HEK293 (cell line): ENCODE results near the gene HYKK.

ENCODE experiments used
- KLF16 ChIP-seq: fragments of 450-650 bp; formaldehyde crosslinking; IDR thresholded peaks from 2 replicates; pipeline ENCODE4 v1.5.1; 2017; ENCODE audit warnings: missing biosample characterization, missing genetic modification characterization
- KLF9 ChIP-seq: fragments of 450-650 bp; formaldehyde crosslinking; IDR thresholded peaks from 2 replicates; pipeline ENCODE4 v1.5.1; 2016; ENCODE audit warnings: missing biosample characterization, missing genetic modification characterization, low read depth
- OSR2 ChIP-seq: fragments of 450-650 bp; formaldehyde crosslinking; IDR thresholded peaks from 2 replicates; pipeline ENCODE4 v1.5.1; 2016; ENCODE audit warnings: missing biosample characterization, missing genetic modification characterization
- RBAK ChIP-seq: fragments of 450-650 bp; formaldehyde crosslinking; IDR thresholded peaks from 2 replicates; pipeline ENCODE4 v1.5.1; 2016; ENCODE audit warnings: missing biosample characterization, missing genetic modification characterization
- ZBTB7A ChIP-seq: fragments of 450-650 bp; formaldehyde crosslinking; IDR thresholded peaks from 2 replicates; pipeline ENCODE4 v1.5.1; 2016; ENCODE audit warnings: low read depth, missing biosample characterization, missing genetic modification characterization
- ZFP3 ChIP-seq: fragments of 450-650 bp; formaldehyde crosslinking; IDR thresholded peaks from 2 replicates; pipeline ENCODE4 v1.5.1; 2016; ENCODE audit warnings: low read depth, missing biosample characterization, missing genetic modification characterization
- ZFP41 ChIP-seq: fragments of 450-650 bp; formaldehyde crosslinking; IDR thresholded peaks from 2 replicates; pipeline ENCODE4 v1.5.1; 2016; ENCODE audit warnings: missing biosample characterization, missing genetic modification characterization, borderline replicate concordance
- ZNF138 ChIP-seq: fragments of 450-650 bp; formaldehyde crosslinking; IDR thresholded peaks from 2 replicates; pipeline ENCODE4 v1.5.1; 2016; ENCODE audit warnings: missing biosample characterization, missing genetic modification characterization, borderline replicate concordance
- ZNF155 ChIP-seq: fragments of 450-650 bp; formaldehyde crosslinking; IDR thresholded peaks from 2 replicates; pipeline ENCODE4 v1.5.1; 2016; ENCODE audit warnings: missing biosample characterization, missing genetic modification characterization
- ZNF157 ChIP-seq: fragments of 450-650 bp; formaldehyde crosslinking; IDR thresholded peaks from 2 replicates; pipeline ENCODE4 v1.5.1; 2016; ENCODE audit warnings: missing biosample characterization, missing genetic modification characterization
- ZNF239 ChIP-seq: fragments of 450-650 bp; formaldehyde crosslinking; IDR thresholded peaks from 2 replicates; pipeline ENCODE4 v1.5.1; 2016; ENCODE audit warnings: missing biosample characterization, missing genetic modification characterization
- ZNF341 ChIP-seq: fragments of 450-650 bp; formaldehyde crosslinking; IDR thresholded peaks from 2 replicates; pipeline ENCODE4; 2016; ENCODE audit warnings: low read depth, missing biosample characterization, missing genetic modification characterization
- ZNF473 ChIP-seq: fragments of 450-650 bp; formaldehyde crosslinking; IDR thresholded peaks from 2 replicates; pipeline ENCODE4 v1.5.1; 2017; ENCODE audit warnings: missing biosample characterization, missing genetic modification characterization
- ZNF555 ChIP-seq: fragments of 450-650 bp; formaldehyde crosslinking; conservative IDR thresholded peaks from 2 replicates; pipeline ENCODE4 v1.5.1; 2017; ENCODE audit warnings: missing biosample characterization, mild to moderate bottlenecking, missing genetic modification characterization, inconsistent platforms
- ZNF600 ChIP-seq: fragments of 450-650 bp; formaldehyde crosslinking; IDR thresholded peaks from 2 replicates; pipeline ENCODE4 v1.5.1; 2016; ENCODE audit warnings: missing biosample characterization, missing genetic modification characterization
- ZNF629 ChIP-seq: fragments of 450-650 bp; formaldehyde crosslinking; IDR thresholded peaks from 2 replicates; pipeline ENCODE4 v1.5.1; 2017; ENCODE audit warnings: missing biosample characterization, missing genetic modification characterization
- ZNF768 ChIP-seq: fragments of 450-650 bp; formaldehyde crosslinking; IDR thresholded peaks from 2 replicates; pipeline ENCODE4 v1.5.1; 2018; ENCODE audit warnings: missing biosample characterization, mild to moderate bottlenecking, missing genetic modification characterization
- ZNF830 ChIP-seq: fragments of 450-650 bp; IDR thresholded peaks from 2 replicates; pipeline ENCODE4 v1.5.0; 2018; ENCODE audit warnings: missing biosample characterization, missing genetic modification characterization, low read depth, mild to moderate bottlenecking, moderate library complexity
- TF ChIP-seq, protein P1 (sequence below): fragments of 450-650 bp; formaldehyde crosslinking; IDR thresholded peaks from 2 replicates; pipeline ENCODE4 v1.5.1; 2016; ENCODE audit warnings: missing biosample characterization, missing genetic modification characterization, borderline replicate concordance
- TF ChIP-seq, protein P2 (sequence below): fragments of 450-650 bp; formaldehyde crosslinking; IDR thresholded peaks from 2 replicates; pipeline ENCODE4 v1.5.1; 2016; ENCODE audit warnings: missing biosample characterization, missing genetic modification characterization, borderline replicate concordance
- TF ChIP-seq, protein P3 (sequence below): fragments of 450-650 bp; IDR thresholded peaks from 2 replicates; pipeline ENCODE4 v1.5.1; 2018; ENCODE audit warnings: missing biosample characterization, missing genetic modification characterization
- TF ChIP-seq, protein P4 (sequence below): fragments of 450-650 bp; formaldehyde crosslinking; IDR thresholded peaks from 2 replicates; pipeline ENCODE4 v1.5.1; 2016; ENCODE audit warnings: missing biosample characterization, missing genetic modification characterization
- TF ChIP-seq, protein P5 (sequence below): fragments of 450-650 bp; formaldehyde crosslinking; IDR thresholded peaks from 2 replicates; pipeline ENCODE4 v1.5.1; 2016; ENCODE audit warnings: missing biosample characterization, missing genetic modification characterization

Gene HYKK

DNA sequence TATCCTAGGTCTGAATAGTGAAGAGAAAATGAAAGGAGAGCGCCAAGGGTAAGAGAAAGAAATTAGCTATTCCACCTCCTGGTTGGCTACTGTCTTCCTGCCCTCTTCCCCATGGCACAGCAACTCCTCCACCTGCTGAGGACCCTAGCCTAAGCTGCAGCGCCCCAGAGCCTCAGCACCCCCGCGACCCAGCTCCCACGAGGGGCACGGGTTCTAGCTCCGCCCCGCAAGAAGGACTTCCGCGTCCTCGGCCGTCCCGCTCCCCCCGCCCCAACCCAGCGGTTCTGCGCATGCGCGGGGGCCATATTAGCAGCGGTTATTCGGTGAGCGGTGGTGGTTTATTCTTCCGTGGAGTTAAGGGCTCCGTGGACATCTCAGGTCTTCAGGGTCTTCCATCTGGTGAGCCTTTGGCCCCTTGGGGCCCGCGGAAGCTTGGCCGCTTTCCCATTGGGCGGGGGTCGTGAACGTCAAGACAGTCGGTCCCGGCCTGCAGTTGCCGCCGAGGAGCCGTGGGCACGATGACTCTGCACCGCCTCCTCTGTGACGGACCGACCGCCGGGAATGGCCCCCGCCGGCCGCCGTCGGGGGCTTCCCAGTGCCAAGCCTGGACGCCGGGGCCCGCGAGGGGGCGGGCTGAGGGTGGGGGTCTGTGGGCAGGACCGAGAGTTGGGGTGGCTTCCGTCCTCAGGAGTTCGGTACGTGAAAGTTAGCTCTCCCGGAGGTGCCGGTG, 32.9 kb downstream of the HYKK start, which contains the start of gene PSMA4 (continued):
- TF ChIP-seq ZNF629 (tag by site-specific recombination): peak; percentile 49; the same call in 1 of the 2 replicates
- no peak for TF ChIP-seq ZNF555 (tag by site-specific recombination)
- TF ChIP-seq OSR2 (tag by site-specific recombination): no peak
- TF ChIP-seq, protein P1, sequence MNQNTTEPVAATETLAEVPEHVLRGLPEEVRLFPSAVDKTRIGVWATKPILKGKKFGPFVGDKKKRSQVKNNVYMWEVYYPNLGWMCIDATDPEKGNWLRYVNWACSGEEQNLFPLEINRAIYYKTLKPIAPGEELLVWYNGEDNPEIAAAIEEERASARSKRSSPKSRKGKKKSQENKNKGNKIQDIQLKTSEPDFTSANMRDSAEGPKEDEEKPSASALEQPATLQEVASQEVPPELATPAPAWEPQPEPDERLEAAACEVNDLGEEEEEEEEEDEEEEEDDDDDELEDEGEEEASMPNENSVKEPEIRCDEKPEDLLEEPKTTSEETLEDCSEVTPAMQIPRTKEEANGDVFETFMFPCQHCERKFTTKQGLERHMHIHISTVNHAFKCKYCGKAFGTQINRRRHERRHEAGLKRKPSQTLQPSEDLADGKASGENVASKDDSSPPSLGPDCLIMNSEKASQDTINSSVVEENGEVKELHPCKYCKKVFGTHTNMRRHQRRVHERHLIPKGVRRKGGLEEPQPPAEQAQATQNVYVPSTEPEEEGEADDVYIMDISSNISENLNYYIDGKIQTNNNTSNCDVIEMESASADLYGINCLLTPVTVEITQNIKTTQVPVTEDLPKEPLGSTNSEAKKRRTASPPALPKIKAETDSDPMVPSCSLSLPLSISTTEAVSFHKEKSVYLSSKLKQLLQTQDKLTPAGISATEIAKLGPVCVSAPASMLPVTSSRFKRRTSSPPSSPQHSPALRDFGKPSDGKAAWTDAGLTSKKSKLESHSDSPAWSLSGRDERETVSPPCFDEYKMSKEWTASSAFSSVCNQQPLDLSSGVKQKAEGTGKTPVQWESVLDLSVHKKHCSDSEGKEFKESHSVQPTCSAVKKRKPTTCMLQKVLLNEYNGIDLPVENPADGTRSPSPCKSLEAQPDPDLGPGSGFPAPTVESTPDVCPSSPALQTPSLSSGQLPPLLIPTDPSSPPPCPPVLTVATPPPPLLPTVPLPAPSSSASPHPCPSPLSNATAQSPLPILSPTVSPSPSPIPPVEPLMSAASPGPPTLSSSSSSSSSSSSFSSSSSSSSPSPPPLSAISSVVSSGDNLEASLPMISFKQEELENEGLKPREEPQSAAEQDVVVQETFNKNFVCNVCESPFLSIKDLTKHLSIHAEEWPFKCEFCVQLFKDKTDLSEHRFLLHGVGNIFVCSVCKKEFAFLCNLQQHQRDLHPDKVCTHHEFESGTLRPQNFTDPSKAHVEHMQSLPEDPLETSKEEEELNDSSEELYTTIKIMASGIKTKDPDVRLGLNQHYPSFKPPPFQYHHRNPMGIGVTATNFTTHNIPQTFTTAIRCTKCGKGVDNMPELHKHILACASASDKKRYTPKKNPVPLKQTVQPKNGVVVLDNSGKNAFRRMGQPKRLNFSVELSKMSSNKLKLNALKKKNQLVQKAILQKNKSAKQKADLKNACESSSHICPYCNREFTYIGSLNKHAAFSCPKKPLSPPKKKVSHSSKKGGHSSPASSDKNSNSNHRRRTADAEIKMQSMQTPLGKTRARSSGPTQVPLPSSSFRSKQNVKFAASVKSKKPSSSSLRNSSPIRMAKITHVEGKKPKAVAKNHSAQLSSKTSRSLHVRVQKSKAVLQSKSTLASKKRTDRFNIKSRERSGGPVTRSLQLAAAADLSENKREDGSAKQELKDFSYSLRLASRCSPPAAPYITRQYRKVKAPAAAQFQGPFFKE (tag by site-specific recombination): no peak
- no peak for TF ChIP-seq RBAK (tag by site-specific recombination)
- no peak for TF ChIP-seq ZBTB7A
- no peak for TF ChIP-seq KLF9 (tag by site-specific recombination)
- no peak for TF ChIP-seq KLF16
- TF ChIP-seq ZNF830 (tag by site-specific recombination): no peak
- TF ChIP-seq ZNF157 (tag by site-specific recombination): no peak
- TF ChIP-seq ZNF138 (tag by site-specific recombination): no peak
- TF ChIP-seq ZNF768: no peak
- peak; percentile 77 for TF ChIP-seq ZNF341 (tag by site-specific recombination)
- TF ChIP-seq, protein P2, sequence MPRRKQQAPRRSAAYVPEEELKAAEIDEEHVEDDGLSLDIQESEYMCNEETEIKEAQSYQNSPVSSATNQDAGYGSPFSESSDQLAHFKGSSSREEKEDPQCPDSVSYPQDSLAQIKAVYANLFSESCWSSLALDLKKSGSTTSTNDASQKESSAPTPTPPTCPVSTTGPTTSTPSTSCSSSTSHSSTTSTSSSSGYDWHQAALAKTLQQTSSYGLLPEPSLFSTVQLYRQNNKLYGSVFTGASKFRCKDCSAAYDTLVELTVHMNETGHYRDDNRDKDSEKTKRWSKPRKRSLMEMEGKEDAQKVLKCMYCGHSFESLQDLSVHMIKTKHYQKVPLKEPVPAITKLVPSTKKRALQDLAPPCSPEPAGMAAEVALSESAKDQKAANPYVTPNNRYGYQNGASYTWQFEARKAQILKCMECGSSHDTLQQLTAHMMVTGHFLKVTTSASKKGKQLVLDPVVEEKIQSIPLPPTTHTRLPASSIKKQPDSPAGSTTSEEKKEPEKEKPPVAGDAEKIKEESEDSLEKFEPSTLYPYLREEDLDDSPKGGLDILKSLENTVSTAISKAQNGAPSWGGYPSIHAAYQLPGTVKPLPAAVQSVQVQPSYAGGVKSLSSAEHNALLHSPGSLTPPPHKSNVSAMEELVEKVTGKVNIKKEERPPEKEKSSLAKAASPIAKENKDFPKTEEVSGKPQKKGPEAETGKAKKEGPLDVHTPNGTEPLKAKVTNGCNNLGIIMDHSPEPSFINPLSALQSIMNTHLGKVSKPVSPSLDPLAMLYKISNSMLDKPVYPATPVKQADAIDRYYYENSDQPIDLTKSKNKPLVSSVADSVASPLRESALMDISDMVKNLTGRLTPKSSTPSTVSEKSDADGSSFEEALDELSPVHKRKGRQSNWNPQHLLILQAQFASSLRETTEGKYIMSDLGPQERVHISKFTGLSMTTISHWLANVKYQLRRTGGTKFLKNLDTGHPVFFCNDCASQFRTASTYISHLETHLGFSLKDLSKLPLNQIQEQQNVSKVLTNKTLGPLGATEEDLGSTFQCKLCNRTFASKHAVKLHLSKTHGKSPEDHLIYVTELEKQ (tag by site-specific recombination): no peak
- TF ChIP-seq ZNF239 (tag by site-specific recombination): no peak
- TF ChIP-seq ZFP41 (tag by site-specific recombination): no peak
- TF ChIP-seq, protein P3, sequence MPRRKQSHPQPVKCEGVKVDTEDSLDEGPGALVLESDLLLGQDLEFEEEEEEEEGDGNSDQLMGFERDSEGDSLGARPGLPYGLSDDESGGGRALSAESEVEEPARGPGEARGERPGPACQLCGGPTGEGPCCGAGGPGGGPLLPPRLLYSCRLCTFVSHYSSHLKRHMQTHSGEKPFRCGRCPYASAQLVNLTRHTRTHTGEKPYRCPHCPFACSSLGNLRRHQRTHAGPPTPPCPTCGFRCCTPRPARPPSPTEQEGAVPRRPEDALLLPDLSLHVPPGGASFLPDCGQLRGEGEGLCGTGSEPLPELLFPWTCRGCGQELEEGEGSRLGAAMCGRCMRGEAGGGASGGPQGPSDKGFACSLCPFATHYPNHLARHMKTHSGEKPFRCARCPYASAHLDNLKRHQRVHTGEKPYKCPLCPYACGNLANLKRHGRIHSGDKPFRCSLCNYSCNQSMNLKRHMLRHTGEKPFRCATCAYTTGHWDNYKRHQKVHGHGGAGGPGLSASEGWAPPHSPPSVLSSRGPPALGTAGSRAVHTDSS (tag by site-specific recombination): no peak
- TF ChIP-seq, protein P4, sequence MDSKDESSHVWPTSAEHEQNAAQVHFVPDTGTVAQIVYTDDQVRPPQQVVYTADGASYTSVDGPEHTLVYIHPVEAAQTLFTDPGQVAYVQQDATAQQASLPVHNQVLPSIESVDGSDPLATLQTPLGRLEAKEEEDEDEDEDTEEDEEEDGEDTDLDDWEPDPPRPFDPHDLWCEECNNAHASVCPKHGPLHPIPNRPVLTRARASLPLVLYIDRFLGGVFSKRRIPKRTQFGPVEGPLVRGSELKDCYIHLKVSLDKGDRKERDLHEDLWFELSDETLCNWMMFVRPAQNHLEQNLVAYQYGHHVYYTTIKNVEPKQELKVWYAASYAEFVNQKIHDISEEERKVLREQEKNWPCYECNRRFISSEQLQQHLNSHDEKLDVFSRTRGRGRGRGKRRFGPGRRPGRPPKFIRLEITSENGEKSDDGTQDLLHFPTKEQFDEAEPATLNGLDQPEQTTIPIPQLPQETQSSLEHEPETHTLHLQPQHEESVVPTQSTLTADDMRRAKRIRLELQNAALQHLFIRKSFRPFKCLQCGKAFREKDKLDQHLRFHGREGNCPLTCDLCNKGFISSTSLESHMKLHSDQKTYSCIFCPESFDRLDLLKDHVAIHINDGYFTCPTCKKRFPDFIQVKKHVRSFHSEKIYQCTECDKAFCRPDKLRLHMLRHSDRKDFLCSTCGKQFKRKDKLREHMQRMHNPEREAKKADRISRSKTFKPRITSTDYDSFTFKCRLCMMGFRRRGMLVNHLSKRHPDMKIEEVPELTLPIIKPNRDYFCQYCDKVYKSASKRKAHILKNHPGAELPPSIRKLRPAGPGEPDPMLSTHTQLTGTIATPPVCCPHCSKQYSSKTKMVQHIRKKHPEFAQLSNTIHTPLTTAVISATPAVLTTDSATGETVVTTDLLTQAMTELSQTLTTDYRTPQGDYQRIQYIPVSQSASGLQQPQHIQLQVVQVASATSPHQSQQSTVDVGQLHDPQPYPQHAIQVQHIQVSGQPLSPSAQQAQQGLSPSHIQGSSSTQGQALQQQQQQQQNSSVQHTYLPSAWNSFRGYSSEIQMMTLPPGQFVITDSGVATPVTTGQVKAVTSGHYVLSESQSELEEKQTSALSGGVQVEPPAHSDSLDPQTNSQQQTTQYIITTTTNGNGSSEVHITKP (tag by site-specific recombination): peak; percentile 93
- TF ChIP-seq ZNF600 (tag by site-specific recombination): peak; percentile 44; the same call in 1 of the 2 replicates
- no peak for TF ChIP-seq ZFP3 (tag by site-specific recombination)
- TF ChIP-seq ZNF155 (tag by site-specific recombination): no peak
- no peak for TF ChIP-seq ZNF473 (tag by site-specific recombination)
- TF ChIP-seq, protein P5, sequence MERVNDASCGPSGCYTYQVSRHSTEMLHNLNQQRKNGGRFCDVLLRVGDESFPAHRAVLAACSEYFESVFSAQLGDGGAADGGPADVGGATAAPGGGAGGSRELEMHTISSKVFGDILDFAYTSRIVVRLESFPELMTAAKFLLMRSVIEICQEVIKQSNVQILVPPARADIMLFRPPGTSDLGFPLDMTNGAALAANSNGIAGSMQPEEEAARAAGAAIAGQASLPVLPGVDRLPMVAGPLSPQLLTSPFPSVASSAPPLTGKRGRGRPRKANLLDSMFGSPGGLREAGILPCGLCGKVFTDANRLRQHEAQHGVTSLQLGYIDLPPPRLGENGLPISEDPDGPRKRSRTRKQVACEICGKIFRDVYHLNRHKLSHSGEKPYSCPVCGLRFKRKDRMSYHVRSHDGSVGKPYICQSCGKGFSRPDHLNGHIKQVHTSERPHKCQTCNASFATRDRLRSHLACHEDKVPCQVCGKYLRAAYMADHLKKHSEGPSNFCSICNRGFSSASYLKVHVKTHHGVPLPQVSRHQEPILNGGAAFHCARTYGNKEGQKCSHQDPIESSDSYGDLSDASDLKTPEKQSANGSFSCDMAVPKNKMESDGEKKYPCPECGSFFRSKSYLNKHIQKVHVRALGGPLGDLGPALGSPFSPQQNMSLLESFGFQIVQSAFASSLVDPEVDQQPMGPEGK: peak; percentile 90
